Calu3 (cell line): Measurements from ENCODE around the gene GFRA4. TPM values are rescaled to one million over a fixed set of nuclear protein-coding genes. Genes with fewer than 3 reads are reported as not detected.

Source experiments
- BruUV-seq: library from RNA; stranded (reverse); fragments of 400-500 nt; replicated peaks from 2 replicates; lab custom pipeline; 2021; lab: Mats Ljungman, UMichigan
- CTCF ChIA-PET: fragments of 300-600 bp; sonication (Branson Sonifier 250); formaldehyde crosslinking; loops from one replicate; lab custom pipeline; 2022; ENCODE audit warnings: antibody characterized with exemption; lab: Charles Lee
- DNase-seq: peaks from one replicate; pipeline ENCODE4 v3.0.0; 2022
- H3K27ac Mint-ChIP-seq: one replicate; pipeline ENCODE4 v1.8.0; 2022; ENCODE audit warnings: mixed read lengths; ENCODE audit not compliant: unreplicated experiment
- H3K27me3 Mint-ChIP-seq: one replicate; pipeline ENCODE4 v1.8.0; 2022; ENCODE audit warnings: mixed read lengths; ENCODE audit not compliant: unreplicated experiment
- H3K36me3 Mint-ChIP-seq: one replicate; pipeline ENCODE4 v1.8.0; 2022; ENCODE audit warnings: mild to moderate bottlenecking, moderate library complexity, mixed read lengths; ENCODE audit not compliant: insufficient read depth, unreplicated experiment
- H3K4me1 Mint-ChIP-seq: one replicate; pipeline ENCODE4 v1.8.0; 2022; ENCODE audit warnings: mild to moderate bottlenecking, low read depth, mixed read lengths; ENCODE audit not compliant: unreplicated experiment
- H3K4me3 Mint-ChIP-seq: one replicate; pipeline ENCODE4 v1.8.0; 2022; ENCODE audit warnings: mild to moderate bottlenecking, low read depth, moderate library complexity, mixed read lengths; ENCODE audit not compliant: unreplicated experiment
- H3K9me3 Mint-ChIP-seq: one replicate; pipeline ENCODE4 v1.8.0; 2022; ENCODE audit warnings: low read depth, mixed read lengths; ENCODE audit not compliant: unreplicated experiment
- intact Hi-C: fragments of 100-400 bp; cut with micrococcal nuclease; formaldehyde crosslinking; loops from one replicate; pipeline ENCODE4 v1.10.0; 2022; ENCODE audit not compliant: unreplicated experiment
- total RNA-seq: library from RNA; stranded (reverse); gene quantifications from 2 replicates; pipeline ENCODE4 v1.2.3, GENCODE V29; 2022
- TF ChIP-seq, protein P1 (sequence below): fragments of 200-600 bp; IDR thresholded peaks from one replicate; pipeline ENCODE4 v1.8.0; 2022; ENCODE audit warnings: antibody characterized with exemption; ENCODE audit not compliant: unreplicated experiment

Gene GFRA4
- total RNA-seq, 1 experiment from 2014 or later, result not detected

DNA sequence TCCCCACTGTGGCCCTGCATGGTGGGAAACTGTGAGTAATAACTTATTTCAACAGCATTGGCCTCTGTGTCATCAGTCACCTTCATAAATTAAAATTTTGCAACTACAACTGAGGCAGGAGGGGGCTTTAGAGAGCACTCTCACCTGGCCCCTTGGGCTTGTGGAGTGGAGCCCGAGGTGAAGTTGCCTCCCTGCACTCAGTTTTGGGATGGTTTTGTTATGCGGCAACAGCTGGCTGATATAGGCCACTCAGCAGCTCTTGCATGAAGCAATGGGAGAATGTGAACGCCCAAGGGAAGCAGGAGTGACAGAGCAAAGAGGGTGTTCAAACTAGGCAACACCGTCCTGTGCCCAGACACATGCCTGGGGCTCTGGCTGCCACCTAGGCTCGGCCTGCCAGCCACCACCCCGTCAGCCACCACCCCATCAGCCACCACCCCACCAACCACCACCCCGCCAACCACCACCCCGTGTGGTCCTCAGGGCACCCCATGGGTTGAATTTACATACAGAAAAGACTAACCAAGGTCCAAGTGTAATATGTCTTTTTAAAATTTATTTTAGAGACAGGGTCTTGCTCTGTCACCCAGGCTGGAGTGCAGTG is 4.3 kb upstream of the GFRA4 start:
- intact Hi-C loops, result no loop called here
- CTCF ChIA-PET, result no interaction called here
- TF ChIP-seq, protein P1, sequence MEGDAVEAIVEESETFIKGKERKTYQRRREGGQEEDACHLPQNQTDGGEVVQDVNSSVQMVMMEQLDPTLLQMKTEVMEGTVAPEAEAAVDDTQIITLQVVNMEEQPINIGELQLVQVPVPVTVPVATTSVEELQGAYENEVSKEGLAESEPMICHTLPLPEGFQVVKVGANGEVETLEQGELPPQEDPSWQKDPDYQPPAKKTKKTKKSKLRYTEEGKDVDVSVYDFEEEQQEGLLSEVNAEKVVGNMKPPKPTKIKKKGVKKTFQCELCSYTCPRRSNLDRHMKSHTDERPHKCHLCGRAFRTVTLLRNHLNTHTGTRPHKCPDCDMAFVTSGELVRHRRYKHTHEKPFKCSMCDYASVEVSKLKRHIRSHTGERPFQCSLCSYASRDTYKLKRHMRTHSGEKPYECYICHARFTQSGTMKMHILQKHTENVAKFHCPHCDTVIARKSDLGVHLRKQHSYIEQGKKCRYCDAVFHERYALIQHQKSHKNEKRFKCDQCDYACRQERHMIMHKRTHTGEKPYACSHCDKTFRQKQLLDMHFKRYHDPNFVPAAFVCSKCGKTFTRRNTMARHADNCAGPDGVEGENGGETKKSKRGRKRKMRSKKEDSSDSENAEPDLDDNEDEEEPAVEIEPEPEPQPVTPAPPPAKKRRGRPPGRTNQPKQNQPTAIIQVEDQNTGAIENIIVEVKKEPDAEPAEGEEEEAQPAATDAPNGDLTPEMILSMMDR, result no peak
- DNase-seq, result no peak
- Mint-ChIP-seq H3K4me3 (no peak overlapping the region), H3K27ac (no peak overlapping the region), H3K4me1 (no peaks in the 10 kb centered on the region), H3K36me3 (no peaks in the 10 kb centered on the region), H3K9me3 (no peaks in the 10 kb centered on the region), H3K27me3 (peaks cover 62% of the 10 kb centered on the region)
- no TSS peak for BruUV-seq

- CTCF ChIA-PET, result no interaction called here
- Mint-ChIP-seq H3K9me3 (no peaks in the 10 kb centered on the region), H3K4me3 (no peak overlapping the region), H3K27ac (no peak overlapping the region), H3K4me1 (no peaks in the 10 kb centered on the region), H3K27me3 (peaks cover 47% of the 10 kb centered on the region), H3K36me3 (no peaks in the 10 kb centered on the region)
- no TSS peak for BruUV-seq
- TF ChIP-seq, protein P1, result no peak
- intact Hi-C loops, result no loop called here
- DNase-seq, result no peak
Measured at GRCh38 chr20:3663858-3664257, 659 bp upstream of the GFRA4 start.

DNA sequence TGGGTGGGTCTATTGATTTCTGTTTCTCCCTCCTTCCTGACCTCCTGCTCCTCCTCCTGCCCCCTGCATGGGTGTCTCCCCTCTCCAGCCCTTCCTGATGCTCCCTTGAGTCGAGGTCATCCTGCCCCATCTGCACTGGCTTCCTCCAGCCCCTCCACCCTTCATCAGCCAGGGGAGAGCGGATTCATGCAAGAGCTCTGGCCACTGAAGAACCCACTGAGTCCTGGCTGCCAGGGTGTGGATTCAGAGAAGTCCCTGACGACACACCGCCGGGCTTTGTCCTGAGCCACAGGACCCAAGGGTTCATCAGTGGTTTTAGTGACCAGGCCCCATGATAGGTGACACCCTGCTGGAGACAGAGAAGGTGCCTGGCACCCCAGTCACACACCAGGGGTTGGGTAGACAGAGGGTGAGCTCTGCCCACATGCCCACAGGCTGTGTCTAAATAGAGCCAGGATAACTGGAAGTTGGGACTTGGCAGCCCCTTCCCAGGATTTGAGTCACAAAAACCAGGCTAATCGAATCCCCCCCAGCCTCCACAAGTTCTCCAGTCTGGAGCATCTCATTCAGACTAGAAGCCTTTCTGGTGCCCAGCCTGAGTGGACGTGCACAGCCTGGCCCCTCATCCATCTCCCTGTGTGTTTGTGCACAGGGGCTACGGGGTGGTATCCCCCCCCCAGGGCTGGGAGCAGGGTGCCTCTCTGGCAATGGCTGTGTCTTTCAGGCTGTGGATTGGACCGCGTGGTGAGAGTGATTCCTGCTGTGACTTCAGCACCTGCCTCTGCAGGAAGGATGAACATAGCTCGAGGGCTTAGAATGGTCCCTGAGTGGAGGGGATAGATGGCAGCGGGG is 1.2 kb downstream of the GFRA4 start:
- Mint-ChIP-seq H3K27me3 (peaks cover 47% of the 10 kb centered on the region), H3K36me3 (no peaks in the 10 kb centered on the region), H3K9me3 (no peaks in the 10 kb centered on the region), H3K4me1 (no peaks in the 10 kb centered on the region), H3K27ac (no peak overlapping the region), H3K4me3 (no peak overlapping the region)
- TF ChIP-seq, protein P1, result no peak
- CTCF ChIA-PET, result no interaction called here
- intact Hi-C loops, result no loop called here
- no peak for DNase-seq
- no TSS peak for BruUV-seq

GRCh38 chr20:3661060-3661813 is 2.0 kb downstream of the GFRA4 start:
- peaks cover 47% of the 10 kb centered on the region for H3K27me3 Mint-ChIP-seq
- no peaks in the 10 kb centered on the region for H3K36me3 Mint-ChIP-seq
- H3K9me3 Mint-ChIP-seq, result no peaks in the 10 kb centered on the region
- no peak overlapping the region for H3K4me3 Mint-ChIP-seq
- CTCF ChIA-PET, result interaction anchor here (0.6 kb wide), 1 partner anchor 309 kb away, joined by 3 read pairs; no protein-coding TSS in a partner anchor
- no peaks in the 10 kb centered on the region for H3K4me1 Mint-ChIP-seq
- no peak overlapping the region for H3K27ac Mint-ChIP-seq
- no TSS peak for BruUV-seq
- intact Hi-C loops, result no loop called here
- no peak for DNase-seq
- TF ChIP-seq, protein P1, result no peak
